Left ventricle myocardium inferior (tissue), 1 donor: Measurements from ENCODE around the gene LIN7B. TPM values are rescaled to one million over a fixed set of nuclear protein-coding genes. Genes with fewer than 3 reads are reported as not detected.
A peak's percentile ranks its signal among the peaks of the same experiment; 100 is the strongest.

Source experiments
- DNase-seq: peaks from one replicate; pipeline ENCODE4 v3.0.0-alpha.2; 2020
- H3K27ac ChIP-seq: fragments of 200-600 bp; replicated peaks from 2 replicates; pipeline ENCODE4 v1.8.0; 2021
- H3K27me3 ChIP-seq: fragments of 200-600 bp; 2 replicates; pipeline ENCODE4 v1.8.0; 2021; ENCODE audit warnings: low read depth
- H3K36me3 ChIP-seq: fragments of 200-600 bp; 2 replicates; pipeline ENCODE4 v1.8.0; 2021
- H3K4me1 ChIP-seq: fragments of 200-600 bp; 2 replicates; pipeline ENCODE4 v1.8.0; 2021
- H3K4me3 ChIP-seq: fragments of 200-600 bp; 2 replicates; pipeline ENCODE4 v1.8.0; 2021; ENCODE audit warnings: mild to moderate bottlenecking, moderate library complexity
- H3K9me3 ChIP-seq: fragments of 200-600 bp; replicated peaks from 2 replicates; pipeline ENCODE4 v1.8.0; 2021
- intact Hi-C: fragments of 100-400 bp; cut with micrococcal nuclease; formaldehyde crosslinking; loops from one replicate; pipeline ENCODE4 v1.11.0; 2022
- total RNA-seq: library from RNA; stranded (reverse); fragmentation: NEBNext Ultra II Directional; extraction: Animal tissue kit (Norgen Biotek cat#: 25700); gene quantifications from one replicate; pipeline ENCODE4 v1.2.1, GENCODE V29; 2021
- TF ChIP-seq, protein P1 (sequence below): fragments of 200-600 bp; IDR thresholded peaks from 2 replicates; pipeline ENCODE4 v1.8.0; 2021; ENCODE audit warnings: antibody characterized with exemption, mild to moderate bottlenecking, borderline replicate concordance
- donor health status: DM: no; HTN: yes; CAD: no; lungs with severe emphysema.

LIN7B gene
- total RNA-seq, 1 donor from 2014 or later: 23.4 TPM

DNA sequence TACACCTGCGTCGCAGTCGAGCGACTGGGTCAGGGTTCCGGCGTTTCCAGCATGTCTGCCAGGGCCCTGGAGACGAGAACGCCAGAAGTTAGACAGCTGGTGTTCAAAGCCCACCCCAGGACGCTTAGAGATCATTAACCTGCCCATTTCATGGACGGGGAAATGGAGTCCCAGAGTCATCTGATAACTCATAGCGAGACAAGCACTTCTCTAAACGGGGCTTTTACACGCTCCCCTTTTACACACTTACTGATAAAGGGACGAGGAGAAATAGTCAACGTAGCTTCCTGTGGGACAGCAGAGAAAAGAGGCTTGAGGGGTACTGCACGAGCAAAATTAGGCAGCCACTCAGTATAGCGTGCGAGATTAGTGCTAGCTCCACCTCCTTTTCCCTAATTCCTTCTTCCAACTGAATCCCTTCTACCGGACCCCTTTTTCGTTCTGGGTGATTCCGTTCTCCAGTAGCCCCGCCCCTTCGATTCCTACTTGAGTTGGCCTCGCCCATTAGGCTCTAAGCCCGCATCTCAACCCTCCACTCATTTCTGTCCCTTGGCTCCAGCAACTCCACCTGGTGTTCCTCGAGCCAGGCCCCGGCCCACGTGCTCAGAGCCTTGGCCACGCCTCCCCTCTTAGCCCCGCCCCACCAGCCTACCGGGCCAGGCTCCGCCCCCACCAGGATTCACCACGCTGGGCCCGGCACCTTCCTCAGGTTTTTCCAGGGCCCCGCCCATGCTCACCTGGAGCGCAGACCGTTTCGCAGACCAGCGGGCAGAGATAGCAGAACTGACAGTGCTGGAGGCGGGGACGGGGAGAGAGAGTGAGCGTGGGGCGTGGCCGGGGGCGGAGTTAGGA is 37.3 kb downstream of the LIN7B start:
- H3K36me3 ChIP-seq: no peaks in the 10 kb centered on the region
- peak overlapping the region; percentile 80 for H3K4me3 ChIP-seq
- TF ChIP-seq, protein P1, sequence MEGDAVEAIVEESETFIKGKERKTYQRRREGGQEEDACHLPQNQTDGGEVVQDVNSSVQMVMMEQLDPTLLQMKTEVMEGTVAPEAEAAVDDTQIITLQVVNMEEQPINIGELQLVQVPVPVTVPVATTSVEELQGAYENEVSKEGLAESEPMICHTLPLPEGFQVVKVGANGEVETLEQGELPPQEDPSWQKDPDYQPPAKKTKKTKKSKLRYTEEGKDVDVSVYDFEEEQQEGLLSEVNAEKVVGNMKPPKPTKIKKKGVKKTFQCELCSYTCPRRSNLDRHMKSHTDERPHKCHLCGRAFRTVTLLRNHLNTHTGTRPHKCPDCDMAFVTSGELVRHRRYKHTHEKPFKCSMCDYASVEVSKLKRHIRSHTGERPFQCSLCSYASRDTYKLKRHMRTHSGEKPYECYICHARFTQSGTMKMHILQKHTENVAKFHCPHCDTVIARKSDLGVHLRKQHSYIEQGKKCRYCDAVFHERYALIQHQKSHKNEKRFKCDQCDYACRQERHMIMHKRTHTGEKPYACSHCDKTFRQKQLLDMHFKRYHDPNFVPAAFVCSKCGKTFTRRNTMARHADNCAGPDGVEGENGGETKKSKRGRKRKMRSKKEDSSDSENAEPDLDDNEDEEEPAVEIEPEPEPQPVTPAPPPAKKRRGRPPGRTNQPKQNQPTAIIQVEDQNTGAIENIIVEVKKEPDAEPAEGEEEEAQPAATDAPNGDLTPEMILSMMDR: no peak
- DNase-seq: peak; percentile 56
- peaks cover 65% of the 10 kb centered on the region for H3K4me1 ChIP-seq
- no peaks in the 10 kb centered on the region for H3K27me3 ChIP-seq
- no peaks in the 10 kb centered on the region for H3K9me3 ChIP-seq
- intact Hi-C loops: no loop called here
- H3K27ac ChIP-seq: peak overlapping the region; percentile 95

DNA sequence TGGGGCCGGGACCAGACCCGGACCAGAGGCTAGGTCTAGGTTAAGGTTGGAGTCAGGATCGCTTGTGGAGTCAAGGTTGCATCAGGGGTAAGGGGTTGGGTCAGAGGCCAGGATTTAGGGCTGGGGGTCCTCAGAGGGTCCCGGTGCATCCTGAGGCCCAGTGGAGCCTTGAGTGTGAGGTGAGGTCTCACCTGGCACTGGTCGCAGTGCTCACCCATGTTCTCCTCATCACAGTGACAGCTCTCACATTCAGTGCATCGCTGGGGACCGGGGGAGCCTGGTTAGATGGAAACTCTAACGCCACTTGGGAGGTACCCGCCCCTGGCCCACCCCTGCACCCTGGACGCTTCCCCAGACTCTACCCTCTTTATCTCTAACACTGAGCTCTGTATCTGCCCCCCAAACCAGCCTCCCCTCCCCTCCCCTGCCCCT is 38.0 kb downstream of the LIN7B start:
- Histone ChIP-seq H3K27me3 (no peaks in the 10 kb centered on the region), H3K4me1 (peaks cover 59% of the 10 kb centered on the region), H3K4me3 (peak overlapping the region; percentile 80), H3K27ac (peak overlapping the region; percentile 95), H3K36me3 (no peaks in the 10 kb centered on the region), H3K9me3 (no peaks in the 10 kb centered on the region)
- TF ChIP-seq, protein P1: no peak
- intact Hi-C loops: no loop called here
- no peak for DNase-seq

DNA sequence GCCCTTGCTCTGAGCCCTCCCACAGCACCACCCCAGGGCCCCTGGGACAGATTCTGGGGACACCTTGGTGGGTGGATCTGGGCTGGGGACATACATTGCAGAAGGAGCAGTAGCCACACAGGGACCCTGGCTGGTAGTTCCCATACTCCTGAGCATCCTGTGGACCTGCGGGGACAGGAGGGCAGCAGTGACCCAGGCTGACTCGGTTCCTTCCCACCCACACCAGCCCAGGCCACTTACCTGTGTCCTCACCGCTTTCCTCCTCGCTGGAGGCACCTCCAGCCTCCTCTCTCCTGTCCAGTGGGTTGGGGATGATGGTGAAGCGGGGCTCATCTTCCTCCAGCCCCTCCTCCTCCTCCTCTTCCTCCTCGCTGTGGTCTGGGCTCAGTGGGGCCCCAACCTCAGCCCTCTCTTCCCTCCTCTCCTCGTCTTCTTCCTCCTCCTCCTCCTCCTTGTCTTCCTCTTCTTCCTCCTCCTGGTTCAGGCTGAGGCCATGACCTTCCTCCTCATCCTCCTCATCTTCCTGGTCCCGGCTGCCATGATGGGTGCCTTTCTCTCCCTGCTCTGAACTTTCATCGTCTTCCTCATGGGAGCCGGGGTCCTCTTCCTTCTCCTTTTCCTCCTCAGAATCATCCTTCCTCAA is 39.1 kb downstream of the LIN7B start:
- no peaks in the 10 kb centered on the region for H3K27me3 ChIP-seq
- no peaks in the 10 kb centered on the region for H3K9me3 ChIP-seq
- intact Hi-C loops: no loop called here
- H3K27ac ChIP-seq: peak overlapping the region; percentile 95
- H3K36me3 ChIP-seq: no peaks in the 10 kb centered on the region
- H3K4me1 ChIP-seq: peaks cover 64% of the 10 kb centered on the region
- TF ChIP-seq, protein P1: no peak
- H3K4me3 ChIP-seq: peak overlapping the region; percentile 80
- DNase-seq: no peak

DNA sequence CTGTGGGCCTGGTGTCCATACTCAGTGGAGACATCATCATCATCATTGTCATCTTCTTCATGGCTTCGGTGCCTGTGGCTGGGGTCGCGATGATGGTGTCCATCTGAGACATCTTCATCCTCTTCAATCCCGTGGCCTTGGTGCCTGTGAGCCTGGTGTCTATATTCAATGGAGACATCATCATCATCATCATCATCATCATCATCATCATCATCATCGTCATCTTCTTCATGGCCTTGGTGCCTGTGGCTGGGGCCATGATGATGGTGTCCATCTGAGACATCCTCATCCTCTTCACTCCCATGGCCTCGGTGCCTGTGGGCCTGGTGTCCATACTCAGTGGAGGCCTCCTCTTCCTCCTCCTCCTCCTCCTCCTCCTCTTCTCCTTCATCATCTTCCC is 40.1 kb downstream of the LIN7B start:
- DNase-seq: no peak
- peak overlapping the region; percentile 95 for H3K27ac ChIP-seq
- no peaks in the 10 kb centered on the region for H3K27me3 ChIP-seq
- no peaks in the 10 kb centered on the region for H3K9me3 ChIP-seq
- H3K4me3 ChIP-seq: peak overlapping the region; percentile 80
- peaks cover 64% of the 10 kb centered on the region for H3K4me1 ChIP-seq
- no peaks in the 10 kb centered on the region for H3K36me3 ChIP-seq
- TF ChIP-seq, protein P1: no peak
- intact Hi-C loops: no loop called here

DNA sequence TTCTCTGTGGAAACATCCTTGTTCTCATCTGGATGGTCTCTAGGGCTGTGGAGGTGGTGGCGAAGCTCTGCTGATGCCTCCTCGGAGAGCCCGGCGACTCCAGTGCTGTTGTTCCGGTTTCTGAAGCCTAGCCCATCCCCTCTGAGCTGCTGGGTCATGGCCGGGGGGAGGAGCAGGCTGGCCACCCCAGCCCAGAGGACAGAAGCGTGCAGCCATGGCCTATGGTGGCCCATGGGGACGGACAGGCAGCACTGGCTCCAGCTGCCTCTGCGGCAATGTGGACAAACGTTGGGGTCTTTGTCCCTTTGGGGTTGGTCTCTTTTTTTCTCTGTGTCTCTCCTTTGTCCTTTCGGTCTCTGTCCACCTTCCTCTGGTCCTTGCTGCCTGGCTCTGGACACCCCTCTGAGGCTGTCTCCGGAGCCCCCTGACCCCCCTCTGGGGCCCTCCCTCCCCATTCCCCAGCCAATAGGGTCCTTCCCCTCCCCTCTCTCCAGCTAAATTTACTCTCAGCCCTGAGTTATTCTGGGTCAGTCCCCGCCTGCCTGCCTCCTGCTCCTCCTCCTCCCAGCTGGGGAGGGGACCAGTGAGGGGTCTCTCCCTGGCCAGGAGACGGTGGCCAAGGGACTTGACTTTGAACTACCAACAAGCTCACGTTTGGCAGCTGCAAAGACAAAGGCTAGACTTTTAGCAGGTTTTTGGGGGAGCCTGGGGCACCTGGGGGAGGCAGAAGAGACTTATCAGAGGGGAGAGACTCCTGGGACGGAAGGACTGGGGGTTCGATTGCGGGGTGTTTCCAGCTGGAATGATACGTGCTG is 41.0 kb downstream of the LIN7B start, which contains the start of gene HRC:
TSS of gene HRC (minus strand) at position 392 of the 815 bp plus-strand sequence. CDS start at position 233, 159 bp downstream.
- intact Hi-C loops: no loop called here
- Histone ChIP-seq H3K27me3 (no peaks in the 10 kb centered on the region), H3K36me3 (no peaks in the 10 kb centered on the region), H3K9me3 (no peaks in the 10 kb centered on the region), H3K4me3 (peak within 1 kb of the TSS; percentile 80), H3K27ac (peak within 1 kb of the TSS; percentile 95), H3K4me1 (peaks cover 64% of the 10 kb centered on the region)
- TF ChIP-seq, protein P1: no peak
- peak; percentile 76 for DNase-seq
